Left ventricle myocardium superior (tissue), 1 donor: ENCODE data around the gene SH3BGRL2. TPM values are rescaled to one million over a fixed set of nuclear protein-coding genes. Genes with fewer than 3 reads are reported as not detected.
A peak's percentile ranks its signal among the peaks of the same experiment; 100 is the strongest.

Experiments used
- ATAC-seq: fragments of 200-7000 bp; cut with Tn5 transposase; one replicate; pipeline ENCODE4 v1.9.1; 2020; ENCODE audit warnings: mild to moderate bottlenecking, moderate library complexity
- DNase-seq: peaks from one replicate; pipeline ENCODE4 v3.0.0-alpha.2; 2020
- intact Hi-C: fragments of 100-400 bp; cut with micrococcal nuclease; formaldehyde crosslinking; loops from one replicate; pipeline ENCODE4 v1.11.0; 2022
- long read RNA-seq: library from polyadenylated mRNA; unstranded; transcript quantifications from one replicate; pipeline ENCODE4 v2.0.0, GENCODE V29; 2021
- total RNA-seq: library from RNA; stranded (reverse); fragmentation: NEBNext Ultra II Directional; extraction: Animal tissue kit (Norgen Biotek cat#: 25700); gene quantifications from one replicate; pipeline ENCODE4 v1.2.1, GENCODE V29; 2021
- donor health status: DM: no; HTN: yes; CAD: no; lungs with severe emphysema.

Gene SH3BGRL2
- total RNA-seq = 9.0 TPM
- long read RNA-seq, full-length matches to known transcripts = 1 of 6 reads
- long read RNA-seq, partial matches to known transcripts = 0 of 6 reads
- long read RNA-seq, other reads (novel, unspliced or antisense) = 5 of 6 reads

- ATAC-seq = peak; percentile 99
- peak; percentile 79 for DNase-seq
- intact Hi-C loops = no loop called here
These were observed at the start of gene SH3BGRL2 for GRCh38 chr6:79630883-79631692. TSS of gene SH3BGRL2 (plus strand) at chr6:79631329. CDS start at chr6:79631462, 133 bp downstream.

GRCh38 chr6:79584332-79584731 is 46.8 kb upstream of the SH3BGRL2 start:
- ATAC-seq (no peak), DNase-seq (no peak)
- intact Hi-C loops = no loop called here

- DNase-seq = no peak
- ATAC-seq = no peak
- intact Hi-C loops = no loop called here
These were observed 44.6 kb upstream of the SH3BGRL2 start for GRCh38 chr6:79586548-79586947.

- no peak for DNase-seq
- no peak for ATAC-seq
- intact Hi-C loops = no loop called here
These were observed 41.4 kb upstream of the SH3BGRL2 start for GRCh38 chr6:79589701-79590100.

GRCh38 chr6:79597155-79597554 is 34.0 kb upstream of the SH3BGRL2 start:
- intact Hi-C loops = no loop called here
- DNase-seq = no peak
- no peak for ATAC-seq

- intact Hi-C loops = no loop called here
These were observed 33.1 kb upstream of the SH3BGRL2 start for GRCh38 chr6:79598012-79598411.

GRCh38 chr6:79599725-79600259 is 31.3 kb upstream of the SH3BGRL2 start:
- ATAC-seq (no peak), DNase-seq (no peak)
- intact Hi-C loops = no loop called here

More at GRCh38 chr6:79598012-79598411, 33.1 kb upstream of the SH3BGRL2 start:
- DNase-seq (no peak), ATAC-seq (no peak)

GRCh38 chr6:79600313-79600712 is 30.8 kb upstream of the SH3BGRL2 start:
- intact Hi-C loops = no loop called here
- DNase-seq (no peak), ATAC-seq (peak; percentile 61)

- intact Hi-C loops = no loop called here
- ATAC-seq (no peak), DNase-seq (no peak)
These were observed 30.1 kb upstream of the SH3BGRL2 start for GRCh38 chr6:79600812-79601609.

GRCh38 chr6:79602859-79603258 is 28.3 kb upstream of the SH3BGRL2 start:
- no peak for ATAC-seq
- DNase-seq = no peak
- intact Hi-C loops = no loop called here

- no peak for ATAC-seq
- no peak for DNase-seq
- intact Hi-C loops = no loop called here
These were observed 26.5 kb upstream of the SH3BGRL2 start for GRCh38 chr6:79604583-79605037.

GRCh38 chr6:79605061-79605460 is 26.1 kb upstream of the SH3BGRL2 start:
- DNase-seq (no peak), ATAC-seq (no peak)
- intact Hi-C loops = no loop called here

- intact Hi-C loops = no loop called here
- ATAC-seq (no peak), DNase-seq (no peak)
These were observed 25.0 kb upstream of the SH3BGRL2 start for GRCh38 chr6:79605968-79606764.

GRCh38 chr6:79607000-79607399 is 24.1 kb upstream of the SH3BGRL2 start:
- no peak for DNase-seq
- intact Hi-C loops = no loop called here
- ATAC-seq = no peak

GRCh38 chr6:79608334-79609224 is 22.6 kb upstream of the SH3BGRL2 start:
- DNase-seq (no peak), ATAC-seq (no peak)
- intact Hi-C loops = no loop called here

GRCh38 chr6:79609225-79609595 is 21.9 kb upstream of the SH3BGRL2 start:
- no peak for ATAC-seq
- DNase-seq = no peak
- intact Hi-C loops = no loop called here

GRCh38 chr6:79610306-79611009 is 20.7 kb upstream of the SH3BGRL2 start:
- no peak for ATAC-seq
- no peak for DNase-seq
- intact Hi-C loops = no loop called here

GRCh38 chr6:79612457-79612856 is 18.7 kb upstream of the SH3BGRL2 start:
- DNase-seq = no peak
- no peak for ATAC-seq
- intact Hi-C loops = no loop called here
